Caco-2 (cell line): ENCODE measurements around the gene FCN3. TPM values are rescaled to one million over a fixed set of nuclear protein-coding genes. Genes with fewer than 3 reads are reported as not detected.

Experiments
- BruUV-seq: library from RNA; stranded (reverse); fragments of 400-500 nt; replicated peaks from 2 replicates; lab custom pipeline; 2021; lab: Mats Ljungman, UMichigan
- CTCF ChIA-PET: fragments of 300-600 bp; sonication (Branson Sonifier 250); formaldehyde crosslinking; loops from one replicate; lab custom pipeline; 2022; ENCODE audit warnings: antibody characterized with exemption; lab: Charles Lee
- POLR2A ChIA-PET: fragments of 300-600 bp; sonication (Branson Sonifier 250); formaldehyde crosslinking; loops from one replicate; lab custom pipeline; 2022; ENCODE audit warnings: antibody characterized with exemption; lab: Charles Lee
- DNase-seq, 2 experiments: peaks; one replicate each; pipeline versions ENCODE4 v3.0.0 to v3.0.0-alpha.2; 2020 to 2022
- H3K27me3 ChIP-seq: replicated peaks from 2 replicates; pipeline ENCODE4 v1.6.0; 2011; ENCODE audit warnings: low read length; ENCODE audit not compliant: control insufficient read depth, insufficient read depth
- H3K36me3 ChIP-seq: 2 replicates; pipeline ENCODE4 v1.5.1; 2011; ENCODE audit warnings: low read length; ENCODE audit not compliant: control insufficient read depth, insufficient read depth
- H3K4me1 ChIP-seq: fragments of 250-450 bp; sonication (Bioruptor Pico); 2 replicates; pipeline ENCODE4 v1.5.1; 2020; ENCODE audit warnings: mild to moderate bottlenecking
- H3K4me3 ChIP-seq: 2 replicates; pipeline ENCODE4 v1.5.1; 2011; ENCODE audit warnings: low read depth, mild to moderate bottlenecking, control low read depth, low read length
- H3K9me3 ChIP-seq: fragments of 250-450 bp; sonication (Bioruptor Pico); 2 replicates; pipeline ENCODE4 v1.5.1; 2020; ENCODE audit warnings: mild to moderate bottlenecking, moderate library complexity
- H3K27ac Mint-ChIP-seq: one replicate; pipeline ENCODE4 v1.8.0; 2022; ENCODE audit warnings: mixed read lengths; ENCODE audit not compliant: unreplicated experiment
- H3K27me3 Mint-ChIP-seq: one replicate; pipeline ENCODE4 v1.8.0; 2022; ENCODE audit warnings: mixed read lengths; ENCODE audit not compliant: insufficient read depth, unreplicated experiment
- H3K36me3 Mint-ChIP-seq: one replicate; pipeline ENCODE4 v1.8.0; 2022; ENCODE audit warnings: mild to moderate bottlenecking, mixed read lengths; ENCODE audit not compliant: insufficient read depth, unreplicated experiment
- H3K4me1 Mint-ChIP-seq: one replicate; pipeline ENCODE4 v1.8.0; 2022; ENCODE audit warnings: low read depth, mixed read lengths; ENCODE audit not compliant: unreplicated experiment
- H3K4me3 Mint-ChIP-seq: one replicate; pipeline ENCODE4 v1.8.0; 2022; ENCODE audit warnings: mild to moderate bottlenecking, moderate library complexity, mixed read lengths; ENCODE audit not compliant: unreplicated experiment
- H3K9me3 Mint-ChIP-seq: one replicate; pipeline ENCODE4 v1.8.0; 2022; ENCODE audit warnings: mixed read lengths; ENCODE audit not compliant: unreplicated experiment
- intact Hi-C: fragments of 100-400 bp; cut with micrococcal nuclease; formaldehyde crosslinking; loops from one replicate; pipeline ENCODE4 v1.10.0; 2022; ENCODE audit not compliant: unreplicated experiment
- total RNA-seq: library from RNA; stranded (reverse); gene quantifications from 2 replicates; pipeline ENCODE4 v1.2.3, GENCODE V29; 2022
- TF ChIP-seq, protein P1 (sequence below), 2 experiments: fragments of 200-600 bp in 1 of 2; IDR thresholded peaks; 1 replicate in 1 of 2; 2 replicates in 1 of 2; pipeline versions ENCODE4 v1.5.1 to v1.8.0; 2011 to 2022; ENCODE audit warnings: antibody characterized with exemption in 1 of 2, control low read depth in 1 of 2, inconsistent platforms in 1 of 2, low read depth in 1 of 2, low read length in 1 of 2, mild to moderate bottlenecking in 1 of 2, moderate library complexity in 1 of 2; ENCODE audit not compliant: insufficient read depth in 1 of 2, severe bottlenecking in 1 of 2, unreplicated experiment in 1 of 2

Gene FCN3
- total RNA-seq, 1 experiment from 2014 or later: not detected

DNA sequence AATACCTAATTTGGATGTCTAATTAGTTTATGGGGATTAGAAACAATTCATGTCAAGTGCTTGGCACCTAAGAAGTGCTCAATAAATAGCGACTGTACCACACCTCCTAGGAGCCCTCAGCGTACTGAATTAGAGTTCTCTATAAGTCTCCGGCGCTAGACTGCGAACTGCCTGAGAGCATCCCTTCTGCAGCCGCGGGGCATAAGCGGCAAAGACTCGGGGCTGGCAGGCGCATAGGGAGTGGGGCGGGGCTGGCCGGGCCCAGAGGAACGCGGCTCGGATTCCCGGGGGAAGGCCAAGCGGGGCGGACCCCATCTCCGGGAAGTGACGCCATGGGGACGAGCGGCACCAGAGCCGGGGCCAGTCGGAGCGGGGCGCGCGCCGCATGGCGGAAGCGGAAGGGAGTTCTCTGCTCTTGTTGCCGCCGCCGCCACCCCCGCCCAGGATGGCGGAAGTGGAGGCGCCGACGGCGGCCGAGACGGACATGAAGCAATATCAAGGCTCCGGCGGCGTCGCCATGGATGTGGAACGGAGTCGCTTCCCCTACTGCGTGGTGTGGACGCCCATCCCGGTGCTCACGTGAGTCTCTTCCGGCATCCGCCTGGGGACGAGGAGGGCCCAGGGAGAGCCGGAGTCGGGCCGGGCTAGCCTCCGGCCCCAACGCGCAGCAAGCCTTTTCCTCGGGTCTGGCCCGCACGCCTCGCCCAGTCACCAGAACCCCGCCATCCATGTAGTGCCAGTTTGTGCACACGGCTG is 52.6 kb downstream of the FCN3 start, which contains the start of gene TMEM222:
Gene TMEM222, plus strand, starts transcription at position 351 of the 756 bp plus-strand sequence. Its CDS starts 35 bp downstream, at position 386.
- H3K27me3 Mint-ChIP-seq: no peaks in the 10 kb centered on the region
- no TSS peak for BruUV-seq
- TF ChIP-seq, protein P1, sequence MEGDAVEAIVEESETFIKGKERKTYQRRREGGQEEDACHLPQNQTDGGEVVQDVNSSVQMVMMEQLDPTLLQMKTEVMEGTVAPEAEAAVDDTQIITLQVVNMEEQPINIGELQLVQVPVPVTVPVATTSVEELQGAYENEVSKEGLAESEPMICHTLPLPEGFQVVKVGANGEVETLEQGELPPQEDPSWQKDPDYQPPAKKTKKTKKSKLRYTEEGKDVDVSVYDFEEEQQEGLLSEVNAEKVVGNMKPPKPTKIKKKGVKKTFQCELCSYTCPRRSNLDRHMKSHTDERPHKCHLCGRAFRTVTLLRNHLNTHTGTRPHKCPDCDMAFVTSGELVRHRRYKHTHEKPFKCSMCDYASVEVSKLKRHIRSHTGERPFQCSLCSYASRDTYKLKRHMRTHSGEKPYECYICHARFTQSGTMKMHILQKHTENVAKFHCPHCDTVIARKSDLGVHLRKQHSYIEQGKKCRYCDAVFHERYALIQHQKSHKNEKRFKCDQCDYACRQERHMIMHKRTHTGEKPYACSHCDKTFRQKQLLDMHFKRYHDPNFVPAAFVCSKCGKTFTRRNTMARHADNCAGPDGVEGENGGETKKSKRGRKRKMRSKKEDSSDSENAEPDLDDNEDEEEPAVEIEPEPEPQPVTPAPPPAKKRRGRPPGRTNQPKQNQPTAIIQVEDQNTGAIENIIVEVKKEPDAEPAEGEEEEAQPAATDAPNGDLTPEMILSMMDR (IDR thresholded peaks at IDR 0.05; ENCODE audit: insufficient read depth in 1 of 2, low read depth in 1 of 2, low read length in 1 of 2, severe bottlenecking in 1 of 2, unreplicated experiment in 1 of 2): no peak
- Histone ChIP-seq H3K9me3 (no peaks in the 10 kb centered on the region), H3K4me1 (no peaks in the 10 kb centered on the region), H3K36me3 (no peaks in the 10 kb centered on the region), H3K4me3 (peak within 1 kb of the TSS; percentile 65), H3K27me3 (no peaks in the 10 kb centered on the region)
- no peaks in the 10 kb centered on the region for H3K4me1 Mint-ChIP-seq
- DNase-seq: peak; percentile 94 to 96
- peak within 1 kb of the TSS; percentile 87 for H3K4me3 Mint-ChIP-seq
- no peaks in the 10 kb centered on the region for H3K36me3 Mint-ChIP-seq
- CTCF ChIA-PET: no interaction called here
- H3K27ac Mint-ChIP-seq: peak within 1 kb of the TSS; percentile 87
- intact Hi-C loops: no loop called here
- POLR2A ChIA-PET: interaction anchor here (0.6 kb wide), 1 partner anchor 81 kb away, joined by 3 read pairs; no protein-coding TSS in a partner anchor
- H3K9me3 Mint-ChIP-seq: no peaks in the 10 kb centered on the region

Other genes starting within 250 kb of the FCN3 start
- 28.9 and 31.0 TPM in 2 replicates for gene SLC9A1, start 219.7 kb downstream of the FCN3 start, total RNA-seq
- gene WDTC1, start 140.2 kb downstream of the FCN3 start, total RNA-seq: 15.1 and 17.2 TPM in 2 replicates
- 26.7 and 32.3 TPM in 2 replicates for gene TMEM222, start 52.7 kb downstream of the FCN3 start, total RNA-seq
- gene SYTL1, start 32.8 kb downstream of the FCN3 start, total RNA-seq: 11.0 and 11.2 TPM in 2 replicates
- 8.8 and 11.7 TPM in 2 replicates for gene MAP3K6, start 7.9 kb downstream of the FCN3 start, total RNA-seq
- 0.21 TPM in 1 of 2 replicates, not detected in the other for gene CD164L2, start 8.5 kb upstream of the FCN3 start, total RNA-seq
- 0.91 and 1.2 TPM in 2 replicates for gene GPR3, start 17.8 kb upstream of the FCN3 start, total RNA-seq
- gene WASF2, start 115.3 kb upstream of the FCN3 start, total RNA-seq: 59.2 and 68.6 TPM in 2 replicates
- gene AHDC1, start 229.3 kb upstream of the FCN3 start, total RNA-seq: 17.0 and 17.3 TPM in 2 replicates